Liver (tissue), 9 donors: ENCODE data around the gene CHRM5. TPM values are rescaled to one million over a fixed set of nuclear protein-coding genes. Genes with fewer than 3 reads are reported as not detected.

Experiments
- DNase-seq: peaks from one replicate; pipeline ENCODE4 v3.0.0-alpha.2; 2017; ENCODE audit warnings: low spot score
- H3K27ac ChIP-seq, 2 donors: one replicate each; pipeline ENCODE4 v1.7.0; 2013; ENCODE audit warnings: inconsistent platforms in 2 of 2, low read length in 2 of 2, control low read depth in 1 of 2, low read depth in 1 of 2, mild to moderate bottlenecking in 1 of 2
- H3K27me3 ChIP-seq, 4 donors: one replicate each; pipeline versions ENCODE4 v1.6.1 to v1.7.0; 2013; ENCODE audit warnings: low read length in 3 of 4, inconsistent platforms in 1 of 4, mild to moderate bottlenecking in 1 of 4, moderate library complexity in 1 of 4; ENCODE audit not compliant: control insufficient read depth in 4 of 4, insufficient read depth in 4 of 4
- H3K36me3 ChIP-seq, 4 donors: one replicate each; pipeline versions ENCODE4 v1.6.1 to v1.7.0; 2013; ENCODE audit warnings: low read length in 3 of 4, mild to moderate bottlenecking in 3 of 4, low read depth in 1 of 4, moderate library complexity in 1 of 4; ENCODE audit not compliant: control insufficient read depth in 4 of 4, insufficient read depth in 3 of 4
- H3K4me1 ChIP-seq, 4 donors: one replicate each; pipeline versions ENCODE4 v1.6.1 to v1.7.0; 2013; ENCODE audit warnings: low read length in 3 of 4, mild to moderate bottlenecking in 3 of 4, moderate library complexity in 1 of 4; ENCODE audit not compliant: control insufficient read depth in 4 of 4, insufficient read depth in 4 of 4
- H3K4me3 ChIP-seq, 3 donors: one replicate each; pipeline versions ENCODE4 v1.6.1 to v1.7.0; 2013; ENCODE audit warnings: low read length in 3 of 3, control low read depth in 1 of 3, low read depth in 1 of 3, mild to moderate bottlenecking in 1 of 3
- H3K9ac ChIP-seq, 2 donors: one replicate each; pipeline ENCODE4 v1.7.0; 2013; ENCODE audit warnings: low read length in 2 of 2, mild to moderate bottlenecking in 2 of 2, moderate library complexity in 2 of 2, control low read depth in 1 of 2, low read depth in 1 of 2
- H3K9me3 ChIP-seq, 4 donors: one replicate each; pipeline versions ENCODE4 v1.6.1 to v1.7.0; 2013; ENCODE audit warnings: low read length in 3 of 4; ENCODE audit not compliant: control insufficient read depth in 4 of 4
- ATF3 ChIP-seq: IDR thresholded peaks from 2 replicates; pipeline ENCODE4 v1.6.1; 2016; ENCODE audit warnings: antibody characterized with exemption
- CTCF ChIP-seq: fragments of 150-350 bp; IDR thresholded peaks from 2 replicates; pipeline ENCODE4 v1.5.1; 2017; ENCODE audit warnings: improper control_type of control experiment, low read depth, low read length; ENCODE audit not compliant: missing input control
- EGR1 ChIP-seq, 2 donors: IDR thresholded peaks; 2 replicates each; pipeline ENCODE4 v1.6.1; 2016 to 2018; ENCODE audit warnings: antibody characterized with exemption in 2 of 2, low read depth in 2 of 2
- FOXA1 ChIP-seq: IDR thresholded peaks from 2 replicates; pipeline ENCODE4 v1.6.1; 2016; ENCODE audit warnings: antibody characterized with exemption
- FOXA2 ChIP-seq: IDR thresholded peaks from 2 replicates; pipeline ENCODE4 v1.6.1; 2016; ENCODE audit warnings: antibody characterized with exemption
- GABPA ChIP-seq, 2 donors: IDR thresholded peaks in 1 of 2; conservative IDR thresholded peaks in 1 of 2; 2 replicates each; pipeline ENCODE4 v1.6.1; 2016; ENCODE audit warnings: antibody characterized with exemption in 2 of 2, mild to moderate bottlenecking in 1 of 2, moderate library complexity in 1 of 2
- HNF4G ChIP-seq: IDR thresholded peaks from 2 replicates; pipeline ENCODE4 v1.6.1; 2016; ENCODE audit warnings: antibody characterized with exemption
- JUND ChIP-seq, 2 donors: IDR thresholded peaks; 2 replicates each; pipeline ENCODE4 v1.6.1; 2016; ENCODE audit warnings: antibody characterized with exemption in 2 of 2
- MAX ChIP-seq: IDR thresholded peaks from 2 replicates; pipeline ENCODE4 v1.6.1; 2016; ENCODE audit warnings: antibody characterized with exemption
- NR2F2 ChIP-seq: IDR thresholded peaks from 2 replicates; pipeline ENCODE4 v1.6.1; 2016; ENCODE audit warnings: antibody characterized with exemption
- RAD21 ChIP-seq, 2 donors: IDR thresholded peaks; 2 replicates each; pipeline ENCODE4 v1.6.1; 2016; ENCODE audit warnings: antibody characterized with exemption in 2 of 2, mild to moderate bottlenecking in 2 of 2
- REST ChIP-seq: IDR thresholded peaks from 2 replicates; pipeline ENCODE4 v1.6.1; 2016; ENCODE audit warnings: antibody characterized with exemption, mild to moderate bottlenecking
- RXRA ChIP-seq, 2 donors: IDR thresholded peaks; 2 replicates each; pipeline ENCODE4 v1.6.1; 2017 to 2018; ENCODE audit warnings: antibody characterized with exemption in 2 of 2, mild to moderate bottlenecking in 1 of 2
- SP1 ChIP-seq: IDR thresholded peaks from 2 replicates; pipeline ENCODE4 v1.6.1; 2018; ENCODE audit warnings: antibody characterized with exemption, mild to moderate bottlenecking
- TAF1 ChIP-seq: conservative IDR thresholded peaks from 2 replicates; pipeline ENCODE4 v1.6.1; 2016; ENCODE audit warnings: antibody characterized with exemption, mild to moderate bottlenecking
- YY1 ChIP-seq: IDR thresholded peaks from 2 replicates; pipeline ENCODE4 v1.6.1; 2016; ENCODE audit warnings: antibody characterized with exemption, mild to moderate bottlenecking
- WGBS: extraction: QIAGEN DNeasy Blood & Tissue Kit; methylation state at CpG from one replicate; pipeline ENCODE4 v1.1.7; 2013; 5-methylcytosine and 5-hydroxymethylcytosine counted together
- polyA plus RNA-seq, 2 donors: library from polyadenylated mRNA; stranded (reverse) in 1 of 2; unstranded in 1 of 2; fragments of 200-250 nt in 1 of 2; fragments of >200 nt in 1 of 2; fragmentation: Nextera tagmentation in 1 of 2; extraction: Ambion mirVana in 1 of 2; gene quantifications; one replicate each; pipeline versions ENCODE4 v1.2.1 to v1.2.3, GENCODE V29; 2013 to 2015
- total RNA-seq, 2 donors: library from RNA; depleted of rRNA; stranded (reverse); fragments of >200 nt; gene quantifications; one replicate each; pipeline ENCODE4 v1.2.3, GENCODE V29; 2014
- donor health status: healthy.
- donor health status: healthy.
- donor health status: healthy.
- donor health status: healthy.
- donor health status: healthy.

Gene CHRM5
- total RNA-seq (not detected), polyA plus RNA-seq (under 1 TPM in 1 of 2 donors, not detected in 1; 0.38 TPM)

- WGBS = 78% methylated on average over 6 of the region's 6 CpGs
- TF ChIP-seq RXRA (IDR thresholded peaks at IDR 0.05) (no peak), HNF4G (no peak), SP1 (no peak)
- no peak within 1 kb of the TSS for H3K4me3 ChIP-seq
- H3K9me3 ChIP-seq = no peaks in the 10 kb centered on the region
- H3K36me3 ChIP-seq = no peaks in the 10 kb centered on the region
- H3K27ac ChIP-seq = no peak within 1 kb of the TSS
- no peaks in the 10 kb centered on the region for H3K27me3 ChIP-seq
- no peak for DNase-seq
- H3K9ac ChIP-seq = no peak within 1 kb of the TSS
- no peaks in the 10 kb centered on the region for H3K4me1 ChIP-seq
Measured at GRCh38 chr15:33968224-33968623, at the start of gene CHRM5. Gene CHRM5, plus strand, starts transcription at chr15:33968497. Its CDS starts 94,221 bp downstream, at chr15:34062718.

GRCh38 chr15:33923446-33923845, 44.9 kb upstream of the CHRM5 start:
- H3K9me3 ChIP-seq = no peaks in the 10 kb centered on the region
- peaks cover 0 to 6% (median 4%) of the 10 kb centered on the region in 4 donors for H3K4me1 ChIP-seq
- no peak for TF ChIP-seq NR2F2
- TF ChIP-seq FOXA1 = no peak
- no peak for TF ChIP-seq MAX
- TF ChIP-seq CTCF = no peak
- TF ChIP-seq RAD21 (IDR thresholded peaks at IDR 0.05) = no peak
- no peak for TF ChIP-seq TAF1
- TF ChIP-seq YY1 = no peak
- TF ChIP-seq SP1 = no peak
- no peak for TF ChIP-seq HNF4G

GRCh38 chr15:33926260-33926659, 42.0 kb upstream of the CHRM5 start:
- WGBS = 21% methylated on average over 4 of the region's 4 CpGs
- H3K4me1 ChIP-seq = peaks cover 0 to 6% (median 4%) of the 10 kb centered on the region in 4 donors
- no peak overlapping the region for H3K9ac ChIP-seq
- H3K27ac ChIP-seq = peak overlapping the region in 1 of 2 donors; percentile 25
- no peaks in the 10 kb centered on the region for H3K27me3 ChIP-seq
- no peaks in the 10 kb centered on the region for H3K36me3 ChIP-seq
- peak overlapping the region in 2 of 3 donors; percentile 17 to 22 for H3K4me3 ChIP-seq
- no peaks in the 10 kb centered on the region for H3K9me3 ChIP-seq
- no peak for DNase-seq
- TF ChIP-seq NR2F2 = peak; percentile 22
- peak; percentile 86 for TF ChIP-seq HNF4G
- peak; percentile 86 for TF ChIP-seq SP1
- TF ChIP-seq CTCF = no peak
- peak in 1 of 2 donors; percentile 29 for TF ChIP-seq JUND (IDR thresholded peaks at IDR 0.05)
- peak; percentile 39 for TF ChIP-seq YY1
- TF ChIP-seq MAX = peak; percentile 51
- peak in 1 of 2 donors; percentile 34 for TF ChIP-seq EGR1 (IDR thresholded peaks at IDR 0.05; ENCODE audit: low read depth in 2 of 2)
- no peak for TF ChIP-seq TAF1
- no peak for TF ChIP-seq ATF3
- peak; percentile 36 for TF ChIP-seq FOXA2
- peak; percentile 44 for TF ChIP-seq REST
- no peak for TF ChIP-seq FOXA1
- TF ChIP-seq GABPA (IDR thresholded peaks at IDR 0.05 in 1 of 2, conservative IDR thresholded peaks at IDR 0.05 in 1 of 2) = peak in 1 of 2 donors; percentile 40
- TF ChIP-seq RXRA (IDR thresholded peaks at IDR 0.05) = peak; percentile 59 to 64
- peak; percentile 22 to 24 for TF ChIP-seq RAD21 (IDR thresholded peaks at IDR 0.05)

More at GRCh38 chr15:33923446-33923845, 44.9 kb upstream of the CHRM5 start:
- WGBS = 97% methylated on average over 1 of the region's 1 CpG
- no peak for DNase-seq
- Histone ChIP-seq H3K36me3 (no peaks in the 10 kb centered on the region), H3K9ac (no peak overlapping the region), H3K27ac (no peak overlapping the region), H3K4me3 (no peak overlapping the region), H3K27me3 (no peaks in the 10 kb centered on the region)
